GM18505 (cell line): Measurements from ENCODE around the gene ASIC2.

ENCODE experiments used
- ATAC-seq: cut with Tn5 transposase; IDR thresholded peaks from one replicate; pipeline ENCODE4 v1.9.1; 2021; ENCODE audit not compliant: unreplicated experiment
- POLR2A ChIP-seq: IDR thresholded peaks from 4 replicates; pipeline ENCODE4 v1.6.1; 2011; ENCODE audit warnings: borderline replicate concordance; ENCODE audit not compliant: insufficient read depth, insufficient read length; ENCODE audit errors: extremely low read depth

Gene ASIC2

DNA sequence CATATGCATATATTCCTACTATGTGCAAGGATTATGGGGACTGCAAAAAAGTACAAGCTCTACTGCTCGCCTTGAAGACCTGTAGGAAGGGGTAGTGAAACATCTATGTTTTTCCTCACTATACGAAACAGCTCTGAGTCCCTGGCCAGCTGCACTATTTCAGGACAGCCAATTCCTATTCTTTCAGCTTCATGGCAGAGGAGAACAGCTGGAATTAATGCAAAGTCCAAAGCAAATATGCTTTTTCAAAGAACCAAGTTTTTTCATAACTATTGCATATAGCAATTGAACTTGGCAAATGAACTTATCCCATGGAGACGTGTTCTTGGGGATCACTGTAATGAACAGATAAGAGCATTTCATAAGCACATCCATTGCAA is 179.1 kb downstream of the ASIC2 start:
- TF ChIP-seq POLR2A: no peak
- no peak for ATAC-seq

- no peak for TF ChIP-seq POLR2A
These were observed 179.7 kb downstream of the ASIC2 start for GRCh38 chr17:33113276-33113990.

GRCh38 chr17:33112763-33113162 is 180.3 kb downstream of the ASIC2 start:
- no peak for TF ChIP-seq POLR2A
- no peak for ATAC-seq

More at GRCh38 chr17:33113276-33113990, 179.7 kb downstream of the ASIC2 start:
- ATAC-seq: no peak

DNA sequence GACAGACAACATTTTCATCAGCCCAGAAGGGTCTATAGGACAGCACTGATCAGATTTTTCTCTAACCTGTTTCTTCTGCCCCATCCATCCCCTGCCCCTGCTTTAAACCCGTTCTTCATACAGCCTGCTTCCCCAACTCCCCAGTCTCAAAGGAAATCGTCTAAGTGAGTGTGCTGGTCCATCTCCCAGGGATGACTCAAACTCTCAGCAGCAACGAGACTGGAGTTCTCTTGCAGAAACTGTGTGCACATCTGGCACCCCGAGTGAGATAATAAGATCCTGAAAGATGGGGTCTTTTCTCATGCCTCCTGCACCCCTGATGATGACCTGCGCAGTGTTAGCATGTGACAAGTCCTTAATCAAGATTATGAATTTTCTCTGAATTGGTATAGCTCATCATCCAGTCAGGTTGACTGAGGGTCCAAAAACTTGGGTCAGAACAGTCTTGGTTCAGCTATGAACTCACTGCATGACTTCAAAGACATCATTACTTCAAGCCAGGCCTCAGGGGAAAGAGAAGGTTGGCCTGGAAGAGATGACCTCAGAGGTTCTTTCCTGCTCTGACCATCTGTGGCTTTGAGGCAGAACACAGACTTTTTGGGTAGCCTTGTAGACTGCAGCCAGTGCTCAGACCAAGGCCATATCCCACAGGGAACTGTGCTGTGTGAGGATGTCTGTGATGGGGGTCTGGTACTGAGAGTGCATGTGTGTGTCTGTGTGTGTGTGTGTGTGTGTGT is 183.6 kb downstream of the ASIC2 start:
- ATAC-seq: no peak
- TF ChIP-seq POLR2A: no peak

DNA sequence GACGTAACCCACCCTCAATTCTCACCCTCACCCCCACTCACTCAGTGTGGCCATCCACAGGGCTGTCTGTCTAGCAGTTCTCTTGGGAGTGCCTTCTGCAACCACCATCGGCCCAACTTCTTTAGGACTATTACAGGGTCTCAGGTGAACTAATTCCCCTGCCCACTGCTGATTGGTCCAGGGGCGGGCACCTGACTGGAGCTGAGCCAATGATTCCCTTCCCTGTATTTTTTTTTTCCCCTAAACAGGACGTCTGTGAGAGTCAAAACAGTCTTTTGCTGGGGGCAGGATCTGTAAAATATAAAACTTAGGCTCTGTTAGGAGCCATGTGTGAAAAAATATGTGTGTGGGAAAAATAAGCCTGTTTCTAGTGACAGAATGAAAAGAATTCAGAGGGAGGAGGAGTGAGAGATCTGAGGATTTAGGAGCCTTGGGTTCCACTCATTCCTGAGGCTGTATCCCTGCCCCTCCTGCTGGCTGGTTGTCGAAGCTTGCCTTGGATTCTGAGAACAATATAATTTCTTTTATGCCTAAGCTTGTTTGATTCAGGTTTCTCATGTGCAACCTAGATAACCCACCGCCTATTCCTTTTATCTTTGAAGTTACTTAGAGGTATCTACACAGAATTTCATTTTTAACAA is 186.4 kb downstream of the ASIC2 start:
- no peak for TF ChIP-seq POLR2A
- ATAC-seq: no peak

DNA sequence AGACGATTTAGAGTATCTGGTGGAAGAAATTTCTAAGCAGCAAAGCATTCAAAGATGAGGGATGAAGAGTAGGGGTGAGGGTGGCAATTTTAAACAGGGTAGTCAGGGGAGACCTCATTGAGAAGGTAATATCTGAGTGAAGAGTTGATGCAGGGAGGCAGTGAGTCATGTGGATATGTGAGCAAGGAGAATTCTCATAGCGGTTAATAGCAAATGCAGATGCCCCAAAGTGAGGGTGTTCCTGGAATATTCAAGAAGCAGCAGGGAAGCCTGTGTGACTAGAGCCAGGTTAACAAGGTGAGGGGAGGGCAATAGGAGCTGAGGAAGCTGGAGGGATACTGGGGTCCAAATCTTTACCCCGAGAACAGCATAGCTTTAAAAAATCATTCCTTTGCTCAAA is 187.2 kb downstream of the ASIC2 start:
- TF ChIP-seq POLR2A: no peak
- no peak for ATAC-seq

DNA sequence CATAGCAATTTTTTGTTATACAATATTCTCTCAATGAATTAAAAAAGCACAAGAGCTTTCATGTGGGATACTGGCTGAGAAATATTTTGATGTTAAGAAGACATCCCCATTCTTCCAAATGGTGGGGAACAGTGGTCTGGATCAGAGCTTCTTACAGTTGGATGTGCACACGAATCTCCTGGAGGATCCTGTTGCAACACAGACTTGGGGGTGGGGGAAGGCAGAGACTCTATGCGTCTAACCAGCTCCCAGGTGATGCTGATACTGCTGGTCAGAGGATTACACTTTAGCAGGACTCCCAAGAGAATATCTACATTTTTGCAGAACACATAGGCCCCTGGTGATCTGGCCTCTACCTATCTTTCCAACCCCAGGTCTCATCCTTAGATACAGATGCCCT is 193.2 kb downstream of the ASIC2 start:
- no peak for TF ChIP-seq POLR2A
- no peak for ATAC-seq

DNA sequence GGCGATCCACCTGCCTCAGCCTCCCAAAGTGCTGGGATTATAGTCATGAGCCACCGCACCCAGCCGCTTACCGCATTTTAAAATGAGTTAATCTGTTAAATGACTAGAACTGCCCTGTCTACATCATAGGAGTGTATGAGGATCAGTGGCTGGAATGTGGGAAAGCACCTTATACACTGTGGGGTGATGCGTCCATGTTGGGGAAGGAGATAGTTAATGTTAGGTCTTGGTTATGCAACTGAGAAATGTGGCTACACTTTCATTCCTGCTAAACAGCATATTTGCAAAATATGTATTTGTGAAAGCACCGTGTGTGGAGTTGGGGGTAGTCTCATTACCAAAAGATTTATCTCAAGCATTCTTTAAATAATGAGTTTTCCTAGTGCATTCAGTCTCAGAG is 193.8 kb downstream of the ASIC2 start:
- ATAC-seq: no peak
- TF ChIP-seq POLR2A: no peak

- no peak for ATAC-seq
- no peak for TF ChIP-seq POLR2A
These were observed 195.7 kb downstream of the ASIC2 start for GRCh38 chr17:33097411-33097810.

GRCh38 chr17:33096161-33096560 is 196.9 kb downstream of the ASIC2 start:
- no peak for TF ChIP-seq POLR2A
- no peak for ATAC-seq

- no peak for TF ChIP-seq POLR2A
- ATAC-seq: no peak
These were observed 201.8 kb downstream of the ASIC2 start for GRCh38 chr17:33091271-33091670.

DNA sequence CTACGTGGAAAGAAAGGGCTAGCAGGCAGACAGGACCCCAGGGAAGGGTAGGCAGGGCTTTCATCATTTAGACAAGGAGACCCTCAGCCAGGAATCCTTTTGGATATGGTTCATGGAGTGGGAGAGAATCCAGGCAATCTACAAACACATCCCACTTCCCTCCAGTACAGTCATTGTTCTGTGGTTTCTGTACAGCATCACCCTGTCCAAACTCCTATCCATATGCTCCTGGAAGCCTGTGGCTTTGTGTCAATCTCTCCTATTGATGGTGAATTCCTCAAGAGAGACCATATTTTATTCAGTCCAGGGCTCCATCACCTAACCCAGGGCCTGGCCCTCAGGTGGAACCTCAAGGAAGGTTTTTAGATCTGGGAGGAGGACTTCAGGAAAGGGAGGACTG is 202.3 kb downstream of the ASIC2 start:
- ATAC-seq: no peak
- no peak for TF ChIP-seq POLR2A

GRCh38 chr17:33086878-33087277 is 206.2 kb downstream of the ASIC2 start:
- TF ChIP-seq POLR2A: no peak
- no peak for ATAC-seq

- no peak for TF ChIP-seq POLR2A
- no peak for ATAC-seq
These were observed 207.1 kb downstream of the ASIC2 start for GRCh38 chr17:33086041-33086440.
